Natural killer cell (primary cell): ENCODE data around the gene SUPT20HL2. TPM values are rescaled to one million over a fixed set of nuclear protein-coding genes. Genes with fewer than 3 reads are reported as not detected.

Source experiments
- ATAC-seq, 3 donors: fragments of 150-1000 bp in 2 of 3; fragments of 200-7000 bp in 1 of 3; cut with Tn5 transposase; 1 replicate in 1 of 3; 2 replicates in 2 of 3; pipeline ENCODE4 v1.10.0; 2021; ENCODE audit warnings: mild to moderate bottlenecking in 2 of 3, moderate library complexity in 2 of 3
- DNase-seq, 2 donors: peaks; one replicate each; pipeline versions ENCODE4 v3.0.0 to v3.0.0-alpha.2; 2013 to 2021; ENCODE audit warnings: mixed read lengths in 1 of 2
- H3K27ac ChIP-seq: one replicate; pipeline ENCODE4 v1.5.1; 2013; ENCODE audit warnings: mild to moderate bottlenecking, low read length
- H3K27me3 ChIP-seq: one replicate; pipeline ENCODE4 v1.6.1; 2013; ENCODE audit warnings: low read length; ENCODE audit not compliant: control insufficient read depth, insufficient read depth
- H3K36me3 ChIP-seq: one replicate; pipeline ENCODE4 v1.6.1; 2013; ENCODE audit warnings: low read length; ENCODE audit not compliant: control insufficient read depth, insufficient read depth
- H3K4me1 ChIP-seq: one replicate; pipeline ENCODE4 v1.6.1; 2013; ENCODE audit warnings: low read length; ENCODE audit not compliant: control insufficient read depth, insufficient read depth
- H3K4me3 ChIP-seq: one replicate; pipeline ENCODE4 v1.5.1; 2013; ENCODE audit warnings: low read length
- H3K9me3 ChIP-seq: one replicate; pipeline ENCODE4 v1.6.1; 2013; ENCODE audit warnings: low read length; ENCODE audit not compliant: control insufficient read depth, insufficient read depth
- H3K27ac Mint-ChIP-seq, 2 donors: one replicate each; pipeline ENCODE4 v1.8.0; 2022; ENCODE audit warnings: mild to moderate bottlenecking in 2 of 2, mixed read lengths in 2 of 2, moderate library complexity in 1 of 2
- H3K27me3 Mint-ChIP-seq, 2 donors: one replicate each; pipeline ENCODE4 v1.8.0; 2022; ENCODE audit warnings: low read depth in 2 of 2, mixed read lengths in 2 of 2
- H3K36me3 Mint-ChIP-seq: one replicate; pipeline ENCODE4 v1.8.0; 2022; ENCODE audit warnings: mixed read lengths
- H3K4me1 Mint-ChIP-seq, 2 donors: one replicate each; pipeline ENCODE4 v1.8.0; 2022; ENCODE audit warnings: mixed read lengths in 2 of 2
- H3K4me3 Mint-ChIP-seq: one replicate; pipeline ENCODE4 v1.8.0; 2022; ENCODE audit warnings: mild to moderate bottlenecking, moderate library complexity, mixed read lengths
- H3K9me3 Mint-ChIP-seq, 2 donors: one replicate each; pipeline ENCODE4 v1.8.0; 2022; ENCODE audit warnings: mixed read lengths in 2 of 2
- WGBS: methylation state at CpG from one replicate; pipeline ENCODE4 v1.1.7; 2013; ENCODE audit warnings: missing lambda C conversion rate; ENCODE audit not compliant: insufficient coverage; 5-methylcytosine and 5-hydroxymethylcytosine counted together
- intact Hi-C: fragments of 100-400 bp; cut with micrococcal nuclease; formaldehyde crosslinking; loops from one replicate; pipeline ENCODE4 v1.14.2; 2022
- total RNA-seq, 4 donors: library from RNA; stranded (reverse); fragments of 120-200 nt in 1 of 4; gene quantifications; one replicate each; pipeline versions ENCODE4 v1.2.3 to v1.2.4, GENCODE V29; 2013 to 2022
- TF ChIP-seq, protein P1 (sequence below): fragments of 200-600 bp; IDR thresholded peaks from one replicate; pipeline ENCODE4 v1.8.0; 2022; ENCODE audit warnings: antibody characterized with exemption

The SUPT20HL2 gene
- total RNA-seq, 3 donors from 2014 or later (not counting 1 experiment from before 2014, with no cell fraction given), result not detected

DNA sequence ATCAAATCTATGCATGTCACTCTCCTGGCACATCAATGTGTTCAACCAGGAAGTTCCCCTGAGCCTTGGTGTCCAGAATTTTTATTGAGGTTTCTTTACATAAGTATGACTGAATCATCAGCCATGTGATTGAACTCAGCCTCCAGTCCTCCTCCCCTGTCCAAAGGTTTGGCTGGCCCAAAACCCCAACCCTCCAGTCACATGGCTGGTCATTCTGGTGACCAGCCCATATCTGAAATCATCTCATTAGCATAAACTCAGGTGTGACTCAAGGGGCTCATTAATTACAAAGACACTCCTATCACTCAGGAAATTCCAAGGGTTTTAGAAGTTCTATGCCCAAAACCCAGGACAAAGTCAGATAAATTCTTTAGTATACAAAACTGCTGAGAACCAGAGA lies 20.6 kb upstream of the SUPT20HL2 start:
- Mint-ChIP-seq H3K9me3 (no peaks in the 10 kb centered on the region), H3K4me3 (no peak overlapping the region), H3K36me3 (no peaks in the 10 kb centered on the region), H3K27ac (no peak overlapping the region), H3K4me1 (peaks cover 0 to 8% of the 10 kb centered on the region in 2 donors), H3K27me3 (peaks cover 0 to 35% of the 10 kb centered on the region in 2 donors)
- TF ChIP-seq, protein P1, sequence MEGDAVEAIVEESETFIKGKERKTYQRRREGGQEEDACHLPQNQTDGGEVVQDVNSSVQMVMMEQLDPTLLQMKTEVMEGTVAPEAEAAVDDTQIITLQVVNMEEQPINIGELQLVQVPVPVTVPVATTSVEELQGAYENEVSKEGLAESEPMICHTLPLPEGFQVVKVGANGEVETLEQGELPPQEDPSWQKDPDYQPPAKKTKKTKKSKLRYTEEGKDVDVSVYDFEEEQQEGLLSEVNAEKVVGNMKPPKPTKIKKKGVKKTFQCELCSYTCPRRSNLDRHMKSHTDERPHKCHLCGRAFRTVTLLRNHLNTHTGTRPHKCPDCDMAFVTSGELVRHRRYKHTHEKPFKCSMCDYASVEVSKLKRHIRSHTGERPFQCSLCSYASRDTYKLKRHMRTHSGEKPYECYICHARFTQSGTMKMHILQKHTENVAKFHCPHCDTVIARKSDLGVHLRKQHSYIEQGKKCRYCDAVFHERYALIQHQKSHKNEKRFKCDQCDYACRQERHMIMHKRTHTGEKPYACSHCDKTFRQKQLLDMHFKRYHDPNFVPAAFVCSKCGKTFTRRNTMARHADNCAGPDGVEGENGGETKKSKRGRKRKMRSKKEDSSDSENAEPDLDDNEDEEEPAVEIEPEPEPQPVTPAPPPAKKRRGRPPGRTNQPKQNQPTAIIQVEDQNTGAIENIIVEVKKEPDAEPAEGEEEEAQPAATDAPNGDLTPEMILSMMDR, result no peak
- intact Hi-C loops, result no loop called here
- Histone ChIP-seq H3K9me3 (no peaks in the 10 kb centered on the region), H3K36me3 (no peaks in the 10 kb centered on the region), H3K4me3 (no peak overlapping the region), H3K27ac (no peak overlapping the region), H3K27me3 (no peaks in the 10 kb centered on the region), H3K4me1 (no peaks in the 10 kb centered on the region)
- ATAC-seq (no peak), DNase-seq (no peak)

DNA sequence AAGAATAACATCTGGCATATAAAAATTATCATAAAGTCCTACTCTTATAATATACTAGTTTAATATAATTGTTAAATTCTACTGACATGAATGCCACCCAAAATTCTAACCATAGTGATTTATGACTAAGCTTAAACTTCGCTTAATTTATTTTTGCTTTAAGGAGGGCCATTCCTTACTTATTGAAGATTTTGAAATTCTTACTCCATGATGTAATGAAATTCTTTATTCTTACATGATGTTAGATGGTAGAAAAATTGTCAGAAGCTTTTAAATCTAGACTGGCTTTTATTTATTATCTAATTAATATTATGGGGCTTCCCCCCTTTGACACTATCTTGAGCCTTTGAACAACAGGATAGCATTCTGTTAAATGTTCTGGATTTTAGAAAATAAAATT lies 19.5 kb upstream of the SUPT20HL2 start:
- no peak overlapping the region for H3K4me3 ChIP-seq
- peaks cover 0 to 8% of the 10 kb centered on the region in 2 donors for H3K4me1 Mint-ChIP-seq
- WGBS, result no CpG with 5 or more reads among the region's 1 CpG

DNA sequence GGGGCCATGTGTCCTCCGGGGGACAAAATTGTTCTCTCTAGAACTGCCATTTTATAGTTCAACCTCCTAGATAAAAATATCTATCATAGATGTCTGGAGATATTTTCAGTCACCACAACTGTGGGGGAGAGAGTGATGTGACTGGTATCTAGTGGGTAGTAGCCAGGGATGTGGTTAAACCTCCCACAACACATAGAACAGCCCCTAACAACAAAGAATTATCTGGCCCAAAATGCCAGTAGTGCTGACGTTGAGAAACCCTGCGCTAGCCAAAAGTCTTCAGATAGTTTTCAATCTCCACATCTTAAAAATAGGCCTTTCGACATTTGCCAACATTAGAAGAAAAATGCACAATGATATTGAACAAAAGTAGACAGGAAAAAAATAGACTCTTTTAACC lies 19.0 kb upstream of the SUPT20HL2 start:
- Mint-ChIP-seq H3K4me1 (peaks cover 0 to 8% of the 10 kb centered on the region in 2 donors), H3K36me3 (no peaks in the 10 kb centered on the region), H3K27me3 (peaks cover 0 to 35% of the 10 kb centered on the region in 2 donors), H3K27ac (no peak overlapping the region), H3K9me3 (no peaks in the 10 kb centered on the region), H3K4me3 (no peak overlapping the region)
- DNase-seq (no peak), ATAC-seq (peak in 1 of 3 donors; percentile 70)
- Histone ChIP-seq H3K27ac (no peak overlapping the region), H3K4me3 (no peak overlapping the region), H3K27me3 (no peaks in the 10 kb centered on the region), H3K36me3 (no peaks in the 10 kb centered on the region), H3K4me1 (no peaks in the 10 kb centered on the region), H3K9me3 (no peaks in the 10 kb centered on the region)
- WGBS, result 7% methylated on average over 3 of the region's 4 CpGs
- TF ChIP-seq, protein P1, result no peak
- intact Hi-C loops, result no loop called here

More for the DNA sequence above, 19.5 kb upstream of the SUPT20HL2 start:
- DNase-seq, result no peak
- Mint-ChIP-seq H3K36me3 (no peaks in the 10 kb centered on the region), H3K4me3 (no peak overlapping the region), H3K9me3 (no peaks in the 10 kb centered on the region), H3K27me3 (peaks cover 0 to 35% of the 10 kb centered on the region in 2 donors), H3K27ac (no peak overlapping the region)
- intact Hi-C loops, result no loop called here
- Histone ChIP-seq H3K36me3 (no peaks in the 10 kb centered on the region), H3K27ac (no peak overlapping the region), H3K4me1 (no peaks in the 10 kb centered on the region), H3K27me3 (no peaks in the 10 kb centered on the region), H3K9me3 (no peaks in the 10 kb centered on the region)
- TF ChIP-seq, protein P1, result no peak
- ATAC-seq, result no peak

DNA sequence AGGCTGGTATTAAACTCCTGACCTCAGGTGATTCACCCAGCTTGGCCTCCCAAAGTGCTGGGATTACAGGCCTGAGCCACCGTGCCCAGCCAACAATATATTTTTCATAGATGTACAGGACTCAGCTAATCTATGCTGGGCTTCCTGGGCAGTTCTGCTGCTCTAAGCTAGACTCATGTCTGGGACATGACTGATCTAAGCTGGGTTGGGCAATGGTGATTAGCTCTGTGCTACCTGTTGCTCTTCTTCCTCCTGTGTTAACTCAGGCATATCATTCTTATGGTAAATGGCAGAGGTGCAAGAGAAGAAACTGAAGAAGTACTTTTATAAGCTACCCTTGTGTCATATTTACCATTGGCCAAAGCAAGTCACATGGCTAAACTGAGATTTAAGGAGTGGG lies 11.4 kb upstream of the SUPT20HL2 start:
- intact Hi-C loops, result no loop called here
- TF ChIP-seq, protein P1, result no peak
- Histone ChIP-seq H3K36me3 (no peaks in the 10 kb centered on the region), H3K4me3 (no peak overlapping the region), H3K27me3 (no peaks in the 10 kb centered on the region), H3K9me3 (no peaks in the 10 kb centered on the region), H3K27ac (no peak overlapping the region), H3K4me1 (no peaks in the 10 kb centered on the region)
- no peak for ATAC-seq
- Mint-ChIP-seq H3K9me3 (peaks cover 0 to 2% of the 10 kb centered on the region in 2 donors), H3K27me3 (peaks cover 9 to 28% of the 10 kb centered on the region in 2 donors), H3K4me3 (no peak overlapping the region), H3K27ac (no peak overlapping the region), H3K4me1 (no peaks in the 10 kb centered on the region), H3K36me3 (no peaks in the 10 kb centered on the region)
- no peak for DNase-seq
- WGBS, result 100% methylated on average over 1 of the region's 1 CpG
